GM12878 (cell line): Measurements from ENCODE around the gene COL23A1. TPM values are rescaled to one million over a fixed set of nuclear protein-coding genes. Genes with fewer than 3 reads are reported as not detected.

Experiments used
- ATAC-seq: fragments of 200-7000 bp; cut with Tn5 transposase; 3 replicates; pipeline ENCODE4 v1.9.1; 2020; ENCODE audit warnings: mild to moderate bottlenecking, moderate library complexity
- BruUV-seq: library from RNA; stranded (reverse); fragments of 400-500 nt; replicated peaks from 2 replicates; lab custom pipeline; 2021; lab: Mats Ljungman, UMichigan
- CTCF ChIA-PET: fragments of 300-600 bp; sonication (Branson Sonifier 250); formaldehyde crosslinking; extraction: SDS; loops from one replicate; lab custom pipeline; 2021; ENCODE audit warnings: inconsistent platforms; lab: Yijun Ruan, JAX
- POLR2A ChIA-PET: fragments of 350-600 bp; formaldehyde crosslinking; extraction: SDS; loops from one replicate; lab custom pipeline; 2021; ENCODE audit warnings: inconsistent platforms; lab: Charles Lee
- RAD21 ChIA-PET: fragments of 300-600 bp; sonication (Branson Sonifier 250); formaldehyde crosslinking; loops from one replicate; lab custom pipeline; 2023; ENCODE audit warnings: antibody characterized with exemption; ENCODE audit not compliant: unreplicated experiment; lab: Charles Lee
- SMC1A ChIA-PET: fragments of 300-600 bp; sonication (Branson Sonifier 250); formaldehyde crosslinking; loops from one replicate; lab custom pipeline; 2023; ENCODE audit not compliant: unreplicated experiment, uncharacterized antibody; lab: Charles Lee
- DNase-seq: peaks from one replicate; pipeline ENCODE4 v3.0.0-alpha.2; 2011; ENCODE audit warnings: low read depth, low spot score
- FAIRE-seq: peaks from 3 replicates; lab custom pipeline; 2011; peaks lifted over from hg19 to GRCh38; lab: Jason Lieb, UNC
- H2AFZ ChIP-seq: 2 replicates; pipeline ENCODE4 v1.6.0; 2011; ENCODE audit warnings: low read depth, low read length, control low read depth; ENCODE audit not compliant: control insufficient read depth
- H3K27ac ChIP-seq: 2 replicates; pipeline ENCODE4 v1.5.1; 2011; ENCODE audit warnings: control low read depth; ENCODE audit not compliant: control insufficient read depth, insufficient read depth
- H3K27me3 ChIP-seq, 2 experiments: replicated peaks in 1 of 2; 2 replicates each; pipeline versions ENCODE4 v1.6.0 to v1.6.1; 2011; ENCODE audit warnings: low read length in 1 of 2; ENCODE audit not compliant: control insufficient read depth in 2 of 2, insufficient read depth in 2 of 2
- H3K36me3 ChIP-seq, 2 experiments: 2 replicates each; pipeline ENCODE4 v1.5.1; 2011; ENCODE audit warnings: low read length in 1 of 2; ENCODE audit not compliant: control insufficient read depth in 2 of 2, insufficient read depth in 2 of 2
- H3K4me1 ChIP-seq: 2 replicates; pipeline ENCODE4 v1.6.1; 2011; ENCODE audit warnings: mild to moderate bottlenecking, low read length, moderate library complexity, mixed read lengths; ENCODE audit not compliant: control insufficient read depth, insufficient read depth
- H3K4me2 ChIP-seq: 2 replicates; pipeline ENCODE4 v1.6.0; 2011; ENCODE audit warnings: control low read depth; ENCODE audit not compliant: control insufficient read depth, insufficient read depth
- H3K4me3 ChIP-seq: fragments of 200-600 bp; sonication (generic); 2 replicates; pipeline ENCODE4 v1.5.1; 2016
- H3K79me2 ChIP-seq: 2 replicates; pipeline ENCODE4 v1.6.0; 2011; ENCODE audit warnings: low read length; ENCODE audit not compliant: control insufficient read depth, insufficient read depth
- H3K9ac ChIP-seq: 2 replicates; pipeline ENCODE4 v1.8.0; 2011; ENCODE audit warnings: low read length, control low read depth, mixed read lengths; ENCODE audit not compliant: control insufficient read depth, insufficient read depth
- H3K9me3 ChIP-seq: replicated peaks from 3 replicates; pipeline ENCODE4 v1.5.1; 2011; ENCODE audit warnings: mild to moderate bottlenecking, low read length; ENCODE audit not compliant: control insufficient read depth, insufficient read depth
- H4K20me1 ChIP-seq: 2 replicates; pipeline ENCODE4 v1.6.0; 2011; ENCODE audit not compliant: control insufficient read depth, insufficient read depth
- NFXL1 ChIP-seq: fragments of 450-650 bp; IDR thresholded peaks from 2 replicates; pipeline ENCODE4 v1.6.1; 2017; ENCODE audit warnings: antibody characterized with exemption, mild to moderate bottlenecking, borderline replicate concordance
- NKRF ChIP-seq: fragments of 450-650 bp; conservative IDR thresholded peaks from 2 replicates; pipeline ENCODE4 v1.6.1; 2017; ENCODE audit warnings: mild to moderate bottlenecking, moderate library complexity
- SMARCA5 ChIP-seq: fragments of 450-650 bp; IDR thresholded peaks from 2 replicates; pipeline ENCODE4 v1.6.1; 2017; ENCODE audit warnings: mild to moderate bottlenecking
- WGBS: methylation state at CpG from one replicate; pipeline ENCODE4 v1.1.6; 2016; ENCODE audit warnings: low lambda C conversion rate; ENCODE audit not compliant: insufficient replicate concordance, insufficient coverage; ENCODE audit errors: missing lambda C conversion rate; 5-methylcytosine and 5-hydroxymethylcytosine counted together
- in situ Hi-C: fragments of 300-500 bp; cut with MboI; formaldehyde crosslinking; loops from 9 replicates; pipeline ENCODE4 v1.14.3; 2018; ENCODE audit warnings: mixed read lengths
- intact Hi-C: fragments of 100-400 bp; cut with micrococcal nuclease; formaldehyde crosslinking; loops from one replicate; pipeline ENCODE4 v1.14.2; 2022; ENCODE audit not compliant: unreplicated experiment
- polyA plus RNA-seq, 11 experiments: library from polyadenylated mRNA; depleted of rRNA in 4 of 11; unstranded in 6 of 11; stranded (reverse) in 5 of 11; fragments of >200 nt; fragmentation: Nextera tagmentation in 4 of 11; fragmentation: Illumina TruSeq in 1 of 11; extraction: Ambion mirVana in 4 of 11; extraction: Trizol in 1 of 11; gene quantifications; 1 replicate in 1 of 11; 2 replicates in 10 of 11; pipeline versions ENCODE4 v1.2.1 to v1.2.3, GENCODE V29; 2011 to 2016; ENCODE audit warnings: inconsistent platforms in 2 of 11, missing spikeins in 2 of 11, low read depth in 1 of 11
- total RNA-seq, 4 experiments: library from RNA; depleted of rRNA in 3 of 4; stranded (reverse); fragments of >200 nt in 3 of 4; fragmentation: Illumina TruSeq in 1 of 4; extraction: Trizol in 1 of 4; gene quantifications; 2 replicates each; pipeline versions ENCODE4 v1.2.1 to v1.2.3, GENCODE V29; 2013 to 2021
- TF ChIP-seq, protein P1 (sequence below): IDR thresholded peaks from 2 replicates; pipeline ENCODE4 v1.6.1; 2012; ENCODE audit warnings: mild to moderate bottlenecking, low read depth, low read length

Gene COL23A1
- total and polyA plus RNA-seq, 10 of the 15 experiments (the other 5 are each of a cell fraction or from before 2014, with no cell fraction given) = 0.03 to 0.83 (median 0.09) TPM; not detected in 5

GRCh38 chr5:178514851-178515418 is 75.3 kb downstream of the COL23A1 start:
- CTCF ChIA-PET = no interaction called here
- 14% methylated on average over 6 of the region's 6 CpGs for WGBS
- H2AFZ ChIP-seq = no peak overlapping the region
- no peak for ATAC-seq
- no peak overlapping the region for H3K4me2 ChIP-seq
- POLR2A ChIA-PET = no interaction called here
- H3K36me3 ChIP-seq = no peaks in the 10 kb centered on the region; a peak in 1 of 4 replicates
- no peak overlapping the region for H3K27ac ChIP-seq
- H3K27me3 ChIP-seq = no peaks in the 10 kb centered on the region
- no peak for FAIRE-seq
- no peaks in the 10 kb centered on the region for H3K4me1 ChIP-seq
- H3K9ac ChIP-seq = no peak overlapping the region
- BruUV-seq = no TSS peak
- no peaks in the 10 kb centered on the region for H3K79me2 ChIP-seq
- RAD21 ChIA-PET = no interaction called here
- H3K9me3 ChIP-seq = no peaks in the 10 kb centered on the region; the same call in 2 of the 3 replicates
- intact Hi-C loops = no loop called here
- SMC1A ChIA-PET = no interaction called here
- in situ Hi-C loops = no loop called here
- H3K4me3 ChIP-seq = no peak overlapping the region
- no peaks in the 10 kb centered on the region for H4K20me1 ChIP-seq
- DNase-seq = no peak
- TF ChIP-seq SMARCA5 = no peak
- no peak for TF ChIP-seq NKRF
- no peak for TF ChIP-seq NFXL1
- TF ChIP-seq, protein P1, sequence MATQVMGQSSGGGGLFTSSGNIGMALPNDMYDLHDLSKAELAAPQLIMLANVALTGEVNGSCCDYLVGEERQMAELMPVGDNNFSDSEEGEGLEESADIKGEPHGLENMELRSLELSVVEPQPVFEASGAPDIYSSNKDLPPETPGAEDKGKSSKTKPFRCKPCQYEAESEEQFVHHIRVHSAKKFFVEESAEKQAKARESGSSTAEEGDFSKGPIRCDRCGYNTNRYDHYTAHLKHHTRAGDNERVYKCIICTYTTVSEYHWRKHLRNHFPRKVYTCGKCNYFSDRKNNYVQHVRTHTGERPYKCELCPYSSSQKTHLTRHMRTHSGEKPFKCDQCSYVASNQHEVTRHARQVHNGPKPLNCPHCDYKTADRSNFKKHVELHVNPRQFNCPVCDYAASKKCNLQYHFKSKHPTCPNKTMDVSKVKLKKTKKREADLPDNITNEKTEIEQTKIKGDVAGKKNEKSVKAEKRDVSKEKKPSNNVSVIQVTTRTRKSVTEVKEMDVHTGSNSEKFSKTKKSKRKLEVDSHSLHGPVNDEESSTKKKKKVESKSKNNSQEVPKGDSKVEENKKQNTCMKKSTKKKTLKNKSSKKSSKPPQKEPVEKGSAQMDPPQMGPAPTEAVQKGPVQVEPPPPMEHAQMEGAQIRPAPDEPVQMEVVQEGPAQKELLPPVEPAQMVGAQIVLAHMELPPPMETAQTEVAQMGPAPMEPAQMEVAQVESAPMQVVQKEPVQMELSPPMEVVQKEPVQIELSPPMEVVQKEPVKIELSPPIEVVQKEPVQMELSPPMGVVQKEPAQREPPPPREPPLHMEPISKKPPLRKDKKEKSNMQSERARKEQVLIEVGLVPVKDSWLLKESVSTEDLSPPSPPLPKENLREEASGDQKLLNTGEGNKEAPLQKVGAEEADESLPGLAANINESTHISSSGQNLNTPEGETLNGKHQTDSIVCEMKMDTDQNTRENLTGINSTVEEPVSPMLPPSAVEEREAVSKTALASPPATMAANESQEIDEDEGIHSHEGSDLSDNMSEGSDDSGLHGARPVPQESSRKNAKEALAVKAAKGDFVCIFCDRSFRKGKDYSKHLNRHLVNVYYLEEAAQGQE = no peak
